GM12874 (cell line): Measurements from ENCODE around the gene POU6F2.

Experiments
- CTCF ChIP-seq: IDR thresholded peaks from 2 replicates; pipeline ENCODE4 v1.5.1; 2011; ENCODE audit warnings: low read depth, mild to moderate bottlenecking, control low read depth, low read length, moderate library complexity; ENCODE audit not compliant: insufficient read depth

The POU6F2 gene

GRCh38 chr7:39355664-39356063 lies 378.0 kb downstream of the POU6F2 start:
- TF ChIP-seq CTCF: no peak

DNA sequence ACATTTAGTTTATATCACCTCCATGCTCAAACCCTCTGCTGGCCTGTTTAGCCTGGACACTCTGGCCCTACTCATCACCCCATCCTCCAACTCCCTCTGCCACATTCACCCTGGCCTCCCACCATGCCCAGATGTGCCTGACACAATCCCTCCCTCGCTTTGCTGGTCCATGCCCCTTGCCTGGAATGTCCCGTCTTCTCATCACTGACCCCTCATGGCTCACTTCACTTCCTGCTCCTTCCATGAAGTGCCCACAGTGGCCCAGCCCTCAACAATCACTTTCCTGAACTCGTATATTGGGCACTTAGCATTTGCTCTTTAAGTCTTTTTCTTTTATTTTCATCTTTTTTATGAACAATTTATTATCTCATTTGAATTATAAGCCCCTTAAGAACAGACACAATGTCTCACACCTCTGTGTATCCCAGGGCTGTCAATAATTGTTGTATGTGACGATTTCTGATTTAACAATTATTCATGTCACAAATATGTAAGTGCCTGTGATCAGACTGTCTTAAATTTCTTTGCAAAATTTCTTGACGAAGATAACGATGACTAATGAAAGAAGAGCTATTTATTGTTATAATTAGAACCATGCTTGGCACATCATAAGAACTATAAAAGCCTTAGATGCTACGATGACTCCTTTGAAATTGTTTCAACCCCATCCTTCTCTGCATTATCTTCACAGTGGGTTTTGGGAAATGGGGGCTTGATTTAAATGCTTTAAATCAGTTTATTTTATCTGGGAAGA lies 378.6 kb downstream of the POU6F2 start:
- no peak for TF ChIP-seq CTCF

DNA sequence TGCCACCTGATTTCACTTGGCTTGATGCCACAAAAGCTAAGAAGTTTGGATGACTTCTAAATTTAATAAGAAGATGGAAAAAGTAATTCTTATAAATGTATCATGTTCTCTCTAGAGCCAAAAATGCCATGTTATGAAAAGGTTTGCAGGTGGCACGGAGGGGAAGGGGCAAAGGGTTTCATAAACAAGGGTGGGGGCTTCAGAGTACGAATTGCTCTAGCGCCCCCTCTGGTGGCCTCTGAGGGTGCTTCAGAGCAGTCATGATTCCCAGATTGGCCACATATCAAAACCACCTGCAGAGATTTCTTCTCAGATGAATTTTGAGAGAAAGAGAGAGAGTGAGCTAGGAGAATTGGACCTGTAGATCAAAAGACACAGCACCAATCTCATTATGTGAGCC lies 379.9 kb downstream of the POU6F2 start:
- peak; percentile 55 for TF ChIP-seq CTCF

- no peak for TF ChIP-seq CTCF
These were observed 382.3 kb downstream of the POU6F2 start for GRCh38 chr7:39360038-39360437.

GRCh38 chr7:39360766-39361165 lies 383.1 kb downstream of the POU6F2 start:
- TF ChIP-seq CTCF: no peak

DNA sequence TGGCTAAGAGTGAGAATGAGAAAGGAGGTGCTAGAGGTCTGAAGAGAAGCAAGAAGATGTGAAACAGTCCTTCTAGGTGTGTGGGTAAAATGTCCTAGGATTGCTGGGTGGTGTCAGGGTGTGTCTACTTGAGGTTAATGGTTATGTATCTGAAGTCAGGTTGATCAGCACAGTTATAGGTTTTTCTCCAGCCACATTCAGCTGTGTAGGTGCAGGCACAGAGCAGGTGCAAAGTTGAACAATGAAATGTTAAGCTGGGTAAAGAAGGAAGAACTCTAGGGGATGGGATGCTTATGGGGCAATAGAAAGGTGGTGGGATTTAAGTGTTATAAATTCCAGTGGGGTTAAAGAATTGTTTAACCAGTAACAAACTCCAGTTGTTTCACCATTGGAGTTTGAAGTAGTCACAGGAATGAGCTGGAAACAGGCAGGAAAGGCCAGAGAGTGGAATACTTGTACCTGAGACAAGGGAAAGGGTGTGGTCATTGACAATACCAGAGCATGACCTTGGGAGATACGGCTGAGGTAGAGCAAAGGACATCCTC lies 388.1 kb downstream of the POU6F2 start:
- no peak for TF ChIP-seq CTCF

DNA sequence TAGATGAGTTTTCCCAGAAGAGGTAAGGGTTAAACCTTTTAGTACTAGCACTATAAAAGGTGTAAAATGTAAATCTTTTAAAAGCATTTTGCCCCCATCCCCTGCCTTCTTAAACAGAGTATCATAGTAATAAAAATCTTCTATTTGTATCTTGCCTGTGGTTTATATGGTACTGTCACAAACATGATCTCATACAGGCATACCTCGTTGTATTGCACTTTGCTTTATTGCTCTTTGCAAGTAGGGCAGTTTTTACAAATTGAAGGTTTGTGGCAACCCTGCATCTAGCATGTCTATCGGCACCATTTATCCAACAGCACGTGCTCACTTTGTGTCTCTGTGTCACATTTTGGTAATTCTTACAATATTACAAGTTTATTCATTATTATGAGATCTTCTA lies 389.7 kb downstream of the POU6F2 start:
- TF ChIP-seq CTCF: no peak
